Right lobe of liver (tissue), 6 donors: Measurements from ENCODE around the gene DDX49. TPM values are rescaled to one million over a fixed set of nuclear protein-coding genes. Genes with fewer than 3 reads are reported as not detected.

Experiments
- ATAC-seq, 4 donors: fragments of 200-7000 bp; cut with Tn5 transposase; one replicate each; pipeline ENCODE4 v1.9.1; 2020; ENCODE audit warnings: mild to moderate bottlenecking in 4 of 4, moderate library complexity in 4 of 4
- DNase-seq, 3 donors: peaks; one replicate each; pipeline ENCODE4 v3.0.0-alpha.2; 2020
- H3K27ac ChIP-seq, 3 donors: fragments of 200-600 bp; one replicate each; pipeline ENCODE4 v1.8.0; 2022
- H3K27me3 ChIP-seq, 2 donors: fragments of 200-600 bp; one replicate each; pipeline ENCODE4 v1.8.0; 2022
- H3K36me3 ChIP-seq, 4 donors: fragments of 200-600 bp; sonication (generic) in 1 of 4; one replicate each; pipeline versions ENCODE4 v1.5.1 to v1.8.0; 2017 to 2022; ENCODE audit warnings: control low read depth in 1 of 4
- H3K4me1 ChIP-seq, 4 donors: fragments of 200-600 bp; sonication (generic) in 1 of 4; one replicate each; pipeline versions ENCODE4 v1.5.1 to v1.8.0; 2017 to 2022; ENCODE audit warnings: control low read depth in 1 of 4
- H3K4me3 ChIP-seq, 3 donors: fragments of 200-600 bp; one replicate each; pipeline ENCODE4 v1.8.0; 2022
- H3K9me3 ChIP-seq, 4 donors: fragments of 200-600 bp; sonication (generic) in 1 of 4; one replicate each; pipeline versions ENCODE4 v1.5.1 to v1.8.0; 2017 to 2022; ENCODE audit warnings: control low read depth in 1 of 4
- POLR2A ChIP-seq: fragments of 450-650 bp; IDR thresholded peaks from one replicate; pipeline ENCODE4 v1.6.1; 2017; ENCODE audit warnings: antibody characterized with exemption, mild to moderate bottlenecking
- WGBS: methylation state at CpG from one replicate; pipeline ENCODE4 v1.1.6; 2018; ENCODE audit warnings: low coverage, low lambda C conversion rate; ENCODE audit not compliant: insufficient coverage; ENCODE audit errors: missing lambda C conversion rate; 5-methylcytosine and 5-hydroxymethylcytosine counted together
- intact Hi-C, 2 donors: fragments of 100-400 bp; cut with DNase I; formaldehyde crosslinking; loops; one replicate each; pipeline versions ENCODE4 v1.11.2 to v1.14.1; 2022
- total RNA-seq, 6 experiments: library from RNA; depleted of rRNA in 2 of 6; stranded (reverse); fragments of >200 nt in 2 of 6; fragmentation: NEBNext Ultra II Directional in 3 of 6; extraction: Animal tissue kit (Norgen Biotek cat#: 25700) in 3 of 6; gene quantifications; one replicate each; pipeline versions ENCODE4 v1.1.0 to v1.2.4, GENCODE V29; 2016 to 2023
- TF ChIP-seq, protein P1 (sequence below), 4 donors: fragments of 200-600 bp in 3 of 4; fragments of 450-650 bp in 1 of 4; IDR thresholded peaks; one replicate each; pipeline versions ENCODE4 v1.5.1 to v1.8.0; 2016 to 2022; ENCODE audit warnings: antibody characterized with exemption in 4 of 4, mild to moderate bottlenecking in 2 of 4
- donor health status: DM: no; HTN: yes; CAD: no.
- donor health status: DM: no; HTN: no; CAD: no.
- donor health status: DM: no; HTN: no; CAD: no.
- donor health status: DM: no; HTN: yes; CAD: no.
- donor health status: DM: no; HTN: yes; CAD: no.

DDX49 gene
- total RNA-seq, 6 experiments from 2014 or later, result 15.8 to 37.9 (median 18.5) TPM

DNA sequence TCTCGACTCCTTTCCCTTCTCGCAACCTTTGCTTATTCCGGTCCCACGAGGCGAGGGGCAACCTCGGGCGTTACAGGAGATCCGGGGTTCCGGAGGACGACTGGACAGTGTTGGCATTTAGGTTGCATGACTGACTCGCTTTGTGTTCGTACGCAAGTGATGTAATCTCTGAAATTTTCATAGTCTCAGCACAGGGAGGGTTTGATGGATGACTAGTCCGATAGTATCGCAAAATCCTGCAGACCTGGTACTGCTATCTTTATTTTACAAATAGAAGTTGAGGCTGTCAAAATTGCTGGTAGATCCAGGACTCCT is 342 bp downstream of the DDX49 start:
- Histone ChIP-seq H3K27me3 (no peaks in the 10 kb centered on the region), H3K36me3 (peaks cover 0 to 35% (median 13%) of the 10 kb centered on the region in 4 donors), H3K27ac (peak overlapping the region in 2 of 3 donors; percentile 52 to 59), H3K4me1 (peaks cover 0 to 25% (median 4%) of the 10 kb centered on the region in 4 donors), H3K9me3 (no peaks in the 10 kb centered on the region), H3K4me3 (peak overlapping the region; percentile 97 to 98 (median 98))
- ATAC-seq (no peak), DNase-seq (no peak)
- TF ChIP-seq, protein P1, sequence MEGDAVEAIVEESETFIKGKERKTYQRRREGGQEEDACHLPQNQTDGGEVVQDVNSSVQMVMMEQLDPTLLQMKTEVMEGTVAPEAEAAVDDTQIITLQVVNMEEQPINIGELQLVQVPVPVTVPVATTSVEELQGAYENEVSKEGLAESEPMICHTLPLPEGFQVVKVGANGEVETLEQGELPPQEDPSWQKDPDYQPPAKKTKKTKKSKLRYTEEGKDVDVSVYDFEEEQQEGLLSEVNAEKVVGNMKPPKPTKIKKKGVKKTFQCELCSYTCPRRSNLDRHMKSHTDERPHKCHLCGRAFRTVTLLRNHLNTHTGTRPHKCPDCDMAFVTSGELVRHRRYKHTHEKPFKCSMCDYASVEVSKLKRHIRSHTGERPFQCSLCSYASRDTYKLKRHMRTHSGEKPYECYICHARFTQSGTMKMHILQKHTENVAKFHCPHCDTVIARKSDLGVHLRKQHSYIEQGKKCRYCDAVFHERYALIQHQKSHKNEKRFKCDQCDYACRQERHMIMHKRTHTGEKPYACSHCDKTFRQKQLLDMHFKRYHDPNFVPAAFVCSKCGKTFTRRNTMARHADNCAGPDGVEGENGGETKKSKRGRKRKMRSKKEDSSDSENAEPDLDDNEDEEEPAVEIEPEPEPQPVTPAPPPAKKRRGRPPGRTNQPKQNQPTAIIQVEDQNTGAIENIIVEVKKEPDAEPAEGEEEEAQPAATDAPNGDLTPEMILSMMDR (IDR thresholded peaks at IDR 0.05), result no peak
- TF ChIP-seq POLR2A, result no peak
- intact Hi-C loops, result no loop called here
- 0% methylated on average over 12 of the region's 15 CpGs for WGBS

DNA sequence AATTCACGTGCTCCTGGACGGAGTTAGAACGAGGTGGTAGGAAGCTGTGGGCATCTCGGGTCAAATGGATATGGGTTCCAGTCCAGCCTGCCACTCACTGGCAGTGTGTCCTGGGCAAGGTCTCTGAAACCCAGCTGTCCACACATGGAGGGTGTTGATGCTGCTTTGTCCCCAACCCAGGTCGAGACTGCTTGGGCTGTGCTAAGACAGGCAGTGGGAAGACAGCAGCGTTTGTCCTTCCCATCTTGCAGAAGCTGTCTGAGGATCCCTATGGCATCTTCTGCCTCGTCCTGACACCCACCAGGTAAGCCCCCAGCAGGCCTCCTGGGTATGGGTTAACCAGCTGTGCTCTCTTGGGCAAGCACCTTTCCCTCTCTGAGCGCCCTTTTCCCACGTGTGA is 885 bp downstream of the DDX49 start:
- Histone ChIP-seq H3K4me1 (peaks cover 0 to 25% (median 4%) of the 10 kb centered on the region in 4 donors), H3K27me3 (no peaks in the 10 kb centered on the region), H3K9me3 (no peaks in the 10 kb centered on the region), H3K36me3 (peaks cover 0 to 39% (median 17%) of the 10 kb centered on the region in 4 donors), H3K4me3 (peak overlapping the region; percentile 97 to 98 (median 98)), H3K27ac (no peak overlapping the region)
- WGBS, result 18% methylated on average over 5 of the region's 9 CpGs
- no peak for TF ChIP-seq POLR2A
- TF ChIP-seq, protein P1 (IDR thresholded peaks at IDR 0.05), result no peak
- intact Hi-C loops, result no loop called here
- no peak for DNase-seq
- no peak for ATAC-seq

DNA sequence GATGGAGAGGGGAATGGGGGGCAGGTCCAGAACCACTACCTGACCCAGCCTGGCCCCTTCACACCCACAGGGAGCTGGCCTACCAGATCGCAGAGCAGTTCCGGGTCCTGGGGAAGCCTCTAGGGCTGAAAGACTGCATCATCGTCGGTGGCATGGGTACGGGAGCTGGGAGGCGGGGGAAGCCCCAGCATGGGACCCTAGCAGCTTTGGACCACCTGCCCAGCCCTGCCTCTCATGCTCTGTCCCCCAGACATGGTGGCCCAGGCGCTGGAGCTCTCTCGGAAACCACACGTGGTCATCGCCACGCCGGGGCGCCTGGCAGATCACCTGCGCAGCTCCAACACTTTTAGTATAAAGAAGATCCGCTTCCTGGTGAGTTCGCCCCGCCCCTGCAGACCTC is 2.1 kb downstream of the DDX49 start:
- intact Hi-C loops, result no loop called here
- no peak for DNase-seq

DNA sequence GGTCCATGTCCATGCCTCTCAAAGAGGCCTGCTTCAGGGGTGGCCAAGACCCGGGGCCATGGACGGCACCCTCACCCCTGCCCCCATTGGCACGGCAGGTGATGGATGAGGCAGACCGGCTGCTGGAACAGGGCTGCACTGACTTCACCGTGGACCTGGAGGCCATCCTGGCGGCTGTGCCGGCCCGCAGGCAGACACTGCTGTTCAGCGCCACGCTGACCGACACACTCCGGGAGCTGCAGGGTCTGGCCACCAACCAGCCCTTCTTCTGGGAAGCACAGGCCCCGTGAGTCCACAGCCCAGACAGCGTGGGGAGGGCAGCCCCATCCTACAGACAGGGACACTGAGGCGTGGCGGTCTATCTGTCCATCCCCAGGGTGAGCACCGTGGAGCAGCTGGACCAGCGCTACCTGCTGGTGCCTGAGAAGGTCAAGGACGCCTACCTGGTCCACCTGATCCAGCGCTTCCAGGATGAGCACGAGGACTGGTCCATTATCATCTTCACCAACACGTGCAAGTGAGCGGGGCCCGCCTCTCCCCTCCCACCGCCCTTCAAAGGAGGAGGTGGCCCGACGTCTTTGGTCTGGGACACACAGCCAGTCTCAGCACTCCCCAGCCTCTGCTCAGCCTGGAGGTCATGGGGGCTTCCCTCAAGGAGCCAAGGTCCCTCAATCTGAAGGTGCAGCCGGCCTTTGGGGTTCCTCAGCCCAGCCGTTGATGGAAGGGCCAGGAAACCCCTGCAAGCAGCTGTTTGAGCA is 2.9 kb downstream of the DDX49 start:
- Histone ChIP-seq H3K36me3 (peaks cover 0 to 45% (median 22%) of the 10 kb centered on the region in 4 donors), H3K27me3 (no peaks in the 10 kb centered on the region), H3K9me3 (no peaks in the 10 kb centered on the region), H3K4me1 (peaks cover 0 to 21% (median 4%) of the 10 kb centered on the region in 4 donors), H3K4me3 (no peak overlapping the region), H3K27ac (no peak overlapping the region)
- ATAC-seq, result no peak
- 100% methylated on average over 2 of the region's 29 CpGs for WGBS
- no peak for TF ChIP-seq POLR2A
- TF ChIP-seq, protein P1 (IDR thresholded peaks at IDR 0.05), result no peak
- DNase-seq, result no peak
- intact Hi-C loops, result no loop called here

More for the DNA sequence above, 2.1 kb downstream of the DDX49 start:
- no peak overlapping the region for H3K27ac ChIP-seq
- no peak for TF ChIP-seq POLR2A
- TF ChIP-seq, protein P1 (IDR thresholded peaks at IDR 0.05), result no peak
- peaks cover 0 to 25% (median 4%) of the 10 kb centered on the region in 4 donors for H3K4me1 ChIP-seq
- ATAC-seq, result no peak
- H3K9me3 ChIP-seq, result no peaks in the 10 kb centered on the region
- H3K27me3 ChIP-seq, result no peaks in the 10 kb centered on the region
- WGBS, result no CpG with 5 or more reads among the region's 17 CpGs
- no peak overlapping the region for H3K4me3 ChIP-seq
- peaks cover 0 to 45% (median 22%) of the 10 kb centered on the region in 4 donors for H3K36me3 ChIP-seq
